SKM-1 treated with dmso at 0.1 percent for 144 hours (cell line): Measurements from ENCODE around the gene PLAU.
"Not testable (repeated sequence)": the region's sequence is repeated elsewhere in the genome, so short reads cannot be mapped to it uniquely, and the experiment has no call there.

Experiments used
- DNase-seq: peaks from one replicate; lab custom pipeline; 2025; ENCODE audit not compliant: unreplicated experiment; lab: John Stamatoyannopoulos, UW

The PLAU gene

GRCh38 chr10:73919481-73919880, 8.5 kb downstream of the PLAU start:
- DNase-seq = not testable (repeated sequence)

DNA sequence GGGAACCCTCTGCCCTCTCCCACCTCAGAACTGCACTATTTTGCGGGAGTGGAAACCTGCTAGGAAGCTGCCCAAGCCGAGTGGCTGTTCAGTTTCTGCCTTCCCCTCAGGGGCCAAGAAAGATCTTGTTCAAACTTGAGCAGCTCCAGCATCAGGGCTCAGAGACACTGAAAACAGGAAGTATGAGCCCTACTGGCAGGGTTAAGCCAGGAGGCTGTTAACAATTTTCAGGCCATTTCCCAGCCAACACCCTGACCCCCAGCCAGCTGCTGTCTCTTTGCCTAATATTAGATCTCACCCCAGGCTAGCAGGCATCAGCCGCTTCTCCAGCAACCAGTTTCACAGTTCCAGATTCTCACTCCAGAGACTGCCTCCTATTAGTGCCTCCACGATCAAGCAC, 9.2 kb downstream of the PLAU start:
- DNase-seq = peak; percentile 88

DNA sequence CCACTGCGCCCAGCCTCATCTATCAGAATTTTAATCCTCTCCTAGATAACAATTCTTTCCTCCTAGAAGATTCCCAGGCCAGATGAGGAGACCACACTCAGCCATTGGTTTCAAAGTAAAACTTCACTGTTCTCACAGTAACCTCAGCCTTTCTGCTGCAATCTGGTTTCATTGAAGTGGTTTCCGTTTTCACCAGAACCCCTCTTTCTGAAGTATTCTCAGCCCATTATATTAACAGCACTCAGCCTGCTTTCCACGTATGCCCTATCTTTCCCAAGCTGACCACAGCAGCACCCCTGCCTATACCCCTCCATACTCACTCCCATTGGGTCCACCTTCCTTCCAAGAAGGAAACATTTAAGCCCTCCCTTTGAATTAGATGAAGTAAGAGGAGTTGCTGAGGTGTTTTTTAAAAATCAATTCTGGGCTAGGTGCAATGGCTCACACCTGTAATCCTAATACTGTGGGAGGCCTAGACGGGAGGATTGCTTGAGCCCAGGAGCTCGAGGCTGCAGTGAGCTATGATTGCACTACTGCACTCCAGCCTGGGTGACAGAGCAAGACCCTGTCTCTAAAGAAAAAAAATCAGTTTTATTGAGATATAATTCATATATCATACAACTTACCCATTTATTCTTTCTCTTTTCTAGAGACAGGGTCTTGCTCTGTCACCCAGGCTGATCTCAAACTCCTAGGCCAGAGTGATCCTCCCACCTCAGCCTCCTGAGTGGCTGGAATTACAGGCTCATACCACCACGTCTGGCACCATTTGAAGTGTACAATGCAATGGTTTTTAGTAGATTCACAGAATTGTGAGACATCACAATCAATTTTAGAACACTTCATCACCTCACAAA, 11.3 kb downstream of the PLAU start:
- no peak for DNase-seq

GRCh38 chr10:73922864-73923133, 11.9 kb downstream of the PLAU start:
- DNase-seq = no peak

DNA sequence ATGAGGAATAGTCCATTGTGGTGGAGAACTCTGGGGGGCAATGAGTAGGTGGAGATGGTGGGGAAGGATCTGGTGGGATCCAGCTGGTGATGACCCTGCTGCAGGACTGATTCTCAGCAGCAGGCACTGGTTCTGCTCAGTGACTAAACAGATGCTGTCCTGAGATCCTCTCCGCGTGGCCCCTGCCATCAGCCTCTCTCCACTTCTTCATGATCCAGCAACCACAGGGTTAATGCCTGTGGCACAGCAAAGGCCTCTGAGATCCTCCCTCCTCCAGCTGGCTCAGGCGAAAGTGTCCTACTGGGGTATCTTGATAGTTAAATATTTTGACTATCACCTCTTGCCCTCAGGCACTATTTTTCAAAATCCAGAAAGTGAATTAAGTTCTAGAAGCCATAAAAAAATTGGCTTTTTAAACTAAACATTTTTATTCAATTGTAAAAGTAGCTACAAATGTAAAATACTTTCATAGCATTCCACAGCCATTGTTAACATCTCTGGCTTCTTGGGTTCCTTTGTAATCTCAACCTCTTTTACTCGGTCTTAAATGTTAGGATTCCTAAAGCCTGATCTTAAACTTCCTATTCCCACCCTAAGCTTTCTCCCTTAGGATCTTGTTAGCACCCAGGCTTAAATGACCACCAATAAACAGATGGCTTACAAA, 13.1 kb downstream of the PLAU start:
- DNase-seq = no peak

DNA sequence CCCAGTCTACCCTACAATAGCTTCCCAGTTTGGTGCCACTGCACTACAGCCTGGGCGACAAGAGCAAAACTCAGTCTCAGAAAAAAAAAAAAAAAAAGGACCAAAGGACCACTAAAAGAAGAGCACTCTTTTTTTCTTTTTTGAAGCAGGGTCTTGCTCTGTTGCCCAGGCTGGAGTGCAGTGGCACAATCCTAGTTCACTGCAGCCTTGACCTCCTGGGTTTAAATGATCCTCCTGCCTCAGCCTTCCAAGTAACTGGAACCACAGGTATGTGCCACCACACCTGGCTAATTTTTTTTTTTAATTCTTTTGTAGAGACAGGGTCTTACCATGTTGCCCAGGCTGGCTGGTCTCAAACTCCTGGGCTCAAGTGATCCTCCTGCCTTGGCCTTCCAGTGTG, 14.0 kb downstream of the PLAU start:
- DNase-seq = no peak

DNA sequence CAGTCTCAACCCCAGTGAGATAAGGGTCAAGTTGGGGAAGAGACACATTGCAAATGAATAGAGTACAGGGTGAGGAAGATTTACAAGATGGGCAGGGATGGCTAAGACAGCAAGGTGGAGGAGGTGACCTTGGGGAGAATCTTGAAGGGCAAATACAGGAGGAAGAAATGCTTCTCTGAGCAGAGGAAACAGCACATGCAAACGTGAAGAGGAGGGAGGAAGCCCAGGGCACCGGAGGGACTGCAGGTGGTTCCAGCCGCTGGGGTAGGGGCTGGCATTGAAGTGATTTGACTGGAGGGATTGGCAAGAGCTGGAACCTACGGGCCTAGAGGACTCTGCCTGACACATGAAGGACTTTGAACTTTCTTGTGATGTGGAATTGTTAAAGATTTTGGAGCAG, 14.6 kb downstream of the PLAU start:
- DNase-seq = no peak

GRCh38 chr10:73926152-73926764, 15.3 kb downstream of the PLAU start:
- peak; percentile 79 for DNase-seq

- not testable (repeated sequence) for DNase-seq
Observed at GRCh38 chr10:73930630-73931327, 19.8 kb downstream of the PLAU start.

DNA sequence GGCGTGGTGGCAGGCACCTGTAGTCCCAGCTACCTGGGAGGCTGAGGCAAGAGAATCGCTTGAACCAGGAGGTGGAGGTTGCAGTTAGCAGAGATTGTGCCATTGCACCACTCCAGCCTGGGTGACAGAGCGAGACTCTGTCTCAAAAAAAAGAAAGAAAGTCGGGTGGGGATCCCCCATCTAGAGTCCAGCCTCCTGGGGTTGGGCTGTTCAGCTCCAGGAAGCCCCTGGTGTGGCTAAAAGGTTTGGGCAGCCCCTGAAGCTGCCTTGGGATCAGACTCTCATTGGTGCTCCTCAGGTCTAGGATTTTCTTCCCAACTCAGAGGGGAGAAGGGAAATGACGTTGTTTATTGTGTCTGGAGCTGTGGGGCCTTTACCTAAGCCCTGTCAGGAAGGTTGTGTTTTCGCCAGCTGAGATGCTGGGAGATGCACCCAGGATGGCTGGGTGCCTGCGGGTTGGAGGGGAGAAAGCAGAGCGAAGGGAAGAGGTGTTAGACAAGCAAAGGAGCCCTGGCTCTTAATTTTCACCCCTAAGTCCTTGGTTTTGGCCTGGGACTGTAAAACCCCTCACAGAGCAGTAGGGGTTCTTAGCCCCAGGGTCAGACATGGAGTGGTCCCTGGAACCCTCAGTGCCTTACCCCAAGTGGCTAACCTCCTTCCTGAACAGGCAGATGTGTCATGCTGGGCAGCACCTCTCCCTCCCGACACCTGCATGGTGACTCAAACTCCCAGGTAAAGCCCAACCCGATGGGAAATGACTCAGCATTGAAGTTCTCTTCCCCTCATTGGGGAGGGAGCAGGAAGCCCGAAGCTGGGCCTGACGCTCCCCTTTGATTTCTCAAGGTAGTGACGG, 21.1 kb downstream of the PLAU start:
- DNase-seq = no peak

DNA sequence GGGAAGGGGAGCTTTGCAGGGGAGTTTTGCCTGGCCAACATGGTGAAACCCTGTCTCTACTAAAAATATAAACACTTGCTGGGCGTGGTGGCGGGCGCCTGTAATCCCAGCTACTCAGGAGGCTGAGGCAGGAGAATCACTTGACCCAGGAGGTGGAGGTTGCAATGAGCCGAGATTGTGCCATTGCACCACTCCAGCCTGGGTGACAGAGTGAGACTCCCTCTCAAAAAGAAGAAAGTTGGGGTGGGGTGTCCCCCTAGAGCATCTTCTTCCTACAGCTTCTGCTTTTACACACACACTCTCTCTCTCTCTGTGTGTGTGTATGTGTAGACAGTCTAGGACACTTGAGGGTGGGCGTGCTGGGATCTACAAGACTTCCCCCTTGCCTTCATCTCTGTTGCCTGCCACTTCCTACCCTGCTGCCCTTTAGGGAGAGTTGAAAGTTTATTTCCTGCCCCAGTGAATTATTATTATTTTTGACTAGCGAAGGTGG, 21.7 kb downstream of the PLAU start:
- DNase-seq = no peak

GRCh38 chr10:73934074-73934473, 23.1 kb downstream of the PLAU start:
- no peak for DNase-seq

DNA sequence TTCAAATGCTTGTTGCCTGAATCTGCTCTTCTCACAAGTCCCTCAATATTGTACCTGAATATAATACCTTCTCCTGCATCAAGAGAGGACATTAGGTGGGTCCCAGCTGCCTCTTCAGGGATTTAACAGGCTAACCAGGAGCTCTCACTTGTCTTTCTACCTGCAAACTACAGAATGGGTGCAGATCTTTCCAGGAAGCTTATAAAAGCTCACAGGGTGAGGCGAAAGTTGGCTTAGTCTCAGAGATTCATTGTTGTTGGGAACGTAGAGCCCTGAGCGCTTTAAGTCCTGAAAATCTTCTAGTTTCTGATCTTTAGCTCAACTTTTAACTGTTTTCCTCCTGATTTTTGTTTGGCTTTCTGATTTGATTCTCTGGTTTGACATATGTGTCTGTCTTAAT, 25.0 kb downstream of the PLAU start:
- DNase-seq = no peak

GRCh38 chr10:73937333-73938043, 26.6 kb downstream of the PLAU start:
- DNase-seq = no peak

- peak; percentile 55 for DNase-seq
Observed at GRCh38 chr10:73940634-73941221, 29.8 kb downstream of the PLAU start.

- DNase-seq = no peak
Observed at GRCh38 chr10:73941300-73941699, 30.4 kb downstream of the PLAU start.

GRCh38 chr10:73944356-73945100, 33.6 kb downstream of the PLAU start:
- no peak for DNase-seq

GRCh38 chr10:73946253-73947145, 35.6 kb downstream of the PLAU start:
- no peak for DNase-seq
